Measurements from ENCODE around the gene CAPN5.

The CAPN5 gene

GRCh38 chr11:77147036-77147315 lies 80.2 kb downstream of the CAPN5 start:
- TF ChIP-seq, protein P1, sequence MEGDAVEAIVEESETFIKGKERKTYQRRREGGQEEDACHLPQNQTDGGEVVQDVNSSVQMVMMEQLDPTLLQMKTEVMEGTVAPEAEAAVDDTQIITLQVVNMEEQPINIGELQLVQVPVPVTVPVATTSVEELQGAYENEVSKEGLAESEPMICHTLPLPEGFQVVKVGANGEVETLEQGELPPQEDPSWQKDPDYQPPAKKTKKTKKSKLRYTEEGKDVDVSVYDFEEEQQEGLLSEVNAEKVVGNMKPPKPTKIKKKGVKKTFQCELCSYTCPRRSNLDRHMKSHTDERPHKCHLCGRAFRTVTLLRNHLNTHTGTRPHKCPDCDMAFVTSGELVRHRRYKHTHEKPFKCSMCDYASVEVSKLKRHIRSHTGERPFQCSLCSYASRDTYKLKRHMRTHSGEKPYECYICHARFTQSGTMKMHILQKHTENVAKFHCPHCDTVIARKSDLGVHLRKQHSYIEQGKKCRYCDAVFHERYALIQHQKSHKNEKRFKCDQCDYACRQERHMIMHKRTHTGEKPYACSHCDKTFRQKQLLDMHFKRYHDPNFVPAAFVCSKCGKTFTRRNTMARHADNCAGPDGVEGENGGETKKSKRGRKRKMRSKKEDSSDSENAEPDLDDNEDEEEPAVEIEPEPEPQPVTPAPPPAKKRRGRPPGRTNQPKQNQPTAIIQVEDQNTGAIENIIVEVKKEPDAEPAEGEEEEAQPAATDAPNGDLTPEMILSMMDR (IDR thresholded peaks at IDR 0.05; ENCODE audit: insufficient read depth, low read depth, low read length, missing control alignments) = no peak
- no peak for DNase-seq (ENCODE audit: low read depth)

DNA sequence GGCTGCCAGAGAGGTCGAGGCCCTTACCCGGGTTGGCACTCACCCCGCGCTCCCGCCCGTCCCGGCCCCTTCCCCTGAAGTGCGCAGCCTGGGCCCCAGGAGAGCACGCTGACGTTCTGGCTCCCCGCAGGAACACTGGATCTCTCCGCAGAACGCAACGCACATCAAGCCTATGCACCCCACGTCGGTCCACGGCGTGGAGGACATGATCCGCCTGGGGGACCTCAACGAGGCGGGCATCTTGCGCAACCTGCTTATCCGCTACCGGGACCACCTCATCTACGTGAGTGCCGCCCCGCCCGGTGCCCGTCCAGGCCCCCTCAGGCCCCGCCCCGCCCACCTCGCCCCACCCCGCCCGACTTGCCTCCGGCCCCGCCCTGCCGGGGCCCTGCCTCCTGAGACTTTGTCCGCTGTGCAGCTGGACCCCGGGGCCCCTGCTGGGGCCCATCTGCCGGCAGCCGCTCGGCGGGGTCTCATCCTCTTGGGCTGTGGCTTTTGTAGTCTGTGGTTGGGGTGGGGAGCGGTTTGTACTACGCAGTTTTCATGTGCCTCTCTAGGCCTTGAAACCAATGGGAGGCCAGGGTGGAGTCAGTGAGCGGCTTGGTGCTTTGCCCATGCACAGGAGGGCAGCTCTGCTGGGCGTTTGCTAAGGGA lies 81.0 kb downstream of the CAPN5 start:
- no peak overlapping the region for H3K4me3 ChIP-seq (ENCODE audit: low read depth, low read length)
- no peak for DNase-seq (ENCODE audit: low read depth)
- TF ChIP-seq, protein P1 (IDR thresholded peaks at IDR 0.05; ENCODE audit: insufficient read depth, low read depth, low read length, missing control alignments) = no peak

More at GRCh38 chr11:77147036-77147315, 80.2 kb downstream of the CAPN5 start:
- no peak overlapping the region for H3K4me3 ChIP-seq (ENCODE audit: low read depth, low read length)

- TF ChIP-seq, protein P1 (IDR thresholded peaks at IDR 0.05; ENCODE audit: insufficient read depth, low read depth, low read length, missing control alignments) = no peak
- DNase-seq (ENCODE audit: low read depth) = no peak
- H3K4me3 ChIP-seq (ENCODE audit: low read depth, low read length) = no peak overlapping the region
Observed at GRCh38 chr11:77148963-77149715, 82.4 kb downstream of the CAPN5 start.

- DNase-seq (ENCODE audit: low read depth) = no peak
- TF ChIP-seq, protein P1 (IDR thresholded peaks at IDR 0.05; ENCODE audit: insufficient read depth, low read depth, low read length, missing control alignments) = no peak
Observed at GRCh38 chr11:77149716-77150392, 83.1 kb downstream of the CAPN5 start.

DNA sequence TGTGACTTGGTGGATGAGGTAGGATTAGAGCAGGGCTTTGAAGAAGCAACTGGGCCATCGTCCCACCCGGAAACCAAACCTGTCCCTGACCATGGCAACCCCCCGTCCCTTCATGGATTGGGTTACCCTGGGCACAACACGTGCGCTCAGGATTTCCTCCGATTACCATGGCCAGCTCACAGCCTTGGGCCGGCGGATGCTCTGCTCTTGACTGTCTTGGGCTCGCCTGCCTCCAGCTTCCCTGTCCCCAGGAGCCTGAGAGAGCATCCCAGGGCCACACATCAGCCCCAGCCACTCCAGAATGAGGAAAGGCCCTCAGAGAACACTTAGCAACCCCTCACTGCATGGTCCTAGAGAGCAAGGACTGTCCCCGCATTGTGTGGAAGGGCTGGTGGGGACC lies 84.1 kb downstream of the CAPN5 start:
- no peak overlapping the region for H3K4me3 ChIP-seq (ENCODE audit: low read depth, low read length)
- DNase-seq (ENCODE audit: low read depth) = no peak
- TF ChIP-seq, protein P1 (IDR thresholded peaks at IDR 0.05; ENCODE audit: insufficient read depth, low read depth, low read length, missing control alignments) = no peak

More at GRCh38 chr11:77149716-77150392, 83.1 kb downstream of the CAPN5 start:
- H3K4me3 ChIP-seq (ENCODE audit: low read depth, low read length) = no peak overlapping the region

DNA sequence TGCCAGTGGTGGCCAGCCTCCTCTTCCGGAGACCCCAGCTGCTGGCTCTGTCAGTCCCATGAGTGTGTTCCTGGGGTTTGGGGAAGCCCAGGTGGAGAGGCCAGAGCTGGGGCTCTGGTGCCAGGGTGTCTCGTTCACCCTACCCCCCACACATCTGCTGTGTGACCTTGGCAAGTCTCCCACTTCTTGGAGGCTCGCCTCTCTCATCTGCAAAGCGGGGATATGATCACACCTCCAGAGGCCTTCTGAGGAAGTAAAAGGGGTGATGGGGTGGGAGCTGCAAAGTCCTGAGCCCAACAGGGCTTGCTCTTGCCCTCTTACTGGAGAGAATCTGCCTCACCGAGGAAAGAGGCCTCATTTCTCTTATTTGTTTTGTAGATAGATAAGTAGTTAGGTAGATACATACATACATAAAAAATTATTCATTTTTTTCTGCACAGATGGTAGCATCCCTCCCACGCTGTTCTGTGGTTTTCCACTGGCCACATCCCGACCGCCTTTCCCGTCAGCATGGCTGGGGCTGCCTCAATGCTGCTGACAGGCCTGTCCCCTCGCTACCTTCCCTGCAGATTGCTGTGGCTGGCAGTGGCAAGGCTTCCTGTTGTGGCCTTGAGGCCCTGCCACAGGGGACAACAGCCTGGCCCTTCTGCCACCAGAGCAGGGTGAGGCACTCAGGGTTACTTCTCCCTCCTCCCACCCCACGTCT lies 85.2 kb downstream of the CAPN5 start:
- TF ChIP-seq, protein P1 (IDR thresholded peaks at IDR 0.05; ENCODE audit: insufficient read depth, low read depth, low read length, missing control alignments) = no peak
- DNase-seq (ENCODE audit: low read depth) = no peak
- H3K4me3 ChIP-seq (ENCODE audit: low read depth, low read length) = no peak overlapping the region
